GM18951 (cell line): Measurements from ENCODE around the gene RIMBP2.

ENCODE experiments used
- POLR2A ChIP-seq: IDR thresholded peaks from 4 replicates; pipeline ENCODE4 v1.6.1; 2011; ENCODE audit warnings: mild to moderate bottlenecking; ENCODE audit not compliant: insufficient read length, insufficient read depth; ENCODE audit errors: extremely low read depth
- in situ Hi-C: fragments of 300-500 bp; cut with MboI; formaldehyde crosslinking; loops from one replicate; pipeline ENCODE4 v1.12.0; 2022; ENCODE audit warnings: low sequenced_read_pairs, mixed read lengths, inconsistent platforms; ENCODE audit not compliant: unreplicated experiment

Gene RIMBP2

GRCh38 chr12:130356222-130356621 lies 359.9 kb downstream of the RIMBP2 start:
- in situ Hi-C loops, result no loop called here
- TF ChIP-seq POLR2A, result no peak

DNA sequence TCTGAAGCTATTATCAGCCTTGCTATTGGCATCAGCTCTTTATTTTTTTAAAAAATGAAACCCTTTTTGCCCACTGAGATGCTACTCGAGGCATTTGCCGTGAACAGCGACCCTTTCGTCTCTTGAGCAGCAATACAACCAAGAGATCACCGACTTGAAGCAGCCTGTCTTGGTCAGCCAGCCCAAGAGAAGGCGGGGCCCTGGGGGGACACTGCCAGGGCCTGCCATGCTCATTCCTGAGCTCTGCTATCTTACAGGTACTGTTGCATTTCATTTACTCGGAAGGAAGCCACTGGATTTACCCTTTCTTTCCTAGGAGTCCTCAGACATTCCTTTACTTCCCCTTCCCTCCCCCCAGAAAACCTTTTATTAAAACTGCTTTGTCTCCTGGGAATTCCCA lies 361.7 kb downstream of the RIMBP2 start:
- in situ Hi-C loops, result no loop called here
- no peak for TF ChIP-seq POLR2A

DNA sequence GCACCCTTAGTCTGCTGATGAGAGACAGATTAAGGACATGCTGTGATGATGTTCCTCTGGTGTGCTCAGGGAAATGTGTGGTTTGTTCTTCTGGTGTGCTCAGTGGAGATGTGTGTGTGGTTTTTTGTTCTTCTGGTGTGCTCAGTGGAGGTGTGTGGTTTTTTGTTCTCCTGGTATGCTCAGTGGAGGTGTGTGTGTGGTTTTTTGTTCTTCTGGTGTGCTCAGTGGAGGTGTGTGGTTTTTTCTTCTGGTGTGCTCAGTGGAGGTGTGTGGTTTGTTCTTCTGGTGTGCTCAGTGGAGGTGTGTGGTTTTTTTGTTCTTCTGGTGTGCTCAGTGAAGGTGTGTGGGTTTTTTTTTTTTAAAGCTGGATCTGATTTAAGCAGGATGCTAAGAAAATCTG lies 363.0 kb downstream of the RIMBP2 start:
- no peak for TF ChIP-seq POLR2A
- in situ Hi-C loops, result no loop called here

- no peak for TF ChIP-seq POLR2A
- in situ Hi-C loops, result no loop called here
Observed at GRCh38 chr12:130351326-130351725, 364.8 kb downstream of the RIMBP2 start.

DNA sequence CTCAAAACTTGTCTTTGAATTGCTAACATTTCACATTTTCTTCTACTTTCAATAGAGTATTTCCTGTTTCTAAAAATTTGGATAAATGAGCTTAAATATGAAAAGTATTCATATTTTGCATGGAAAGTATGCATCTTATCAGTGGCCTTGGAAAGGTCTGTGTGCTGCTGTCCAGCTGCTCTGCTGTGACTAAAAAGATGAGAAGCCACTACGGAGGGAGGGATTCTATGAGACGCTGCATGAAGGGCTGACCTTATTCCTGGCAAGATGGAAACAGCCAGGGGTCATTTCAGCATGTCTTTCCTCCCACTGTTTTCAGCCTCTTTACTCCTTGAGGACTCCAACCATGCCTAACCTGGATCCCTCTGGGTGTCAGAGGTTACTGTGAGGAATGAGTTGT lies 365.4 kb downstream of the RIMBP2 start:
- TF ChIP-seq POLR2A, result no peak
- in situ Hi-C loops, result no loop called here

DNA sequence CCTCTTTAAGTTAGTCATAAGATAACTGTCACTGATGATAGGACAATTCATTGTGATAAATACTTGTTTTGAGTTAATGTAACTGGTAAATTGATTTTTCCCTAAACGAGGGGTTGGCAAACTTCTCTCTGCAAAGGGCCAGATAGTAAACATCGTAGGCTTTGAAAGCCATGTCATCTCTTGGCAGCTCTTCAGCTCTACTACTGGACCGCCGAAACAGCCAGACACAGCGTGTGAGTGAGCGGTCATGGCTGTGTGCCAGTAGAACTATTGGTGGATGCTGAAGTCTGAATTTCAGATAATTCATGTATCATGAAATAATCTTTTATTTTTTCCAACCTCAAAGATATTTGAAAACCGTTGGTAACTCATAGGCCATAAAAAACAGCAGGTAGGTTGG lies 368.5 kb downstream of the RIMBP2 start:
- in situ Hi-C loops, result loop anchor here (25.0 kb wide), 1 partner anchor 310 kb away; no protein-coding TSS in a partner anchor

More for the DNA sequence above, 368.5 kb downstream of the RIMBP2 start:
- no peak for TF ChIP-seq POLR2A
